ENCODE measurements around the gene CRYZ. TPM values are rescaled to one million over a fixed set of nuclear protein-coding genes. Genes with fewer than 3 reads are reported as not detected.
"Not testable (repeated sequence)": the region's sequence is repeated elsewhere in the genome, so short reads cannot be mapped to it uniquely, and the experiment has no call there.

Gene CRYZ
- total RNA-seq, 3 donors from 2014 or later, result 14.2 to 20.4 (median 14.4) TPM

- Histone ChIP-seq H3K4me1 (ENCODE audit: low read depth) (no peaks in the 10 kb centered on the region), H3K36me3 (ENCODE audit: low read depth) (no peaks in the 10 kb centered on the region), H3K4me3 (no peak overlapping the region), H3K9me3 (no peaks in the 10 kb centered on the region)
- TF ChIP-seq, protein P1, sequence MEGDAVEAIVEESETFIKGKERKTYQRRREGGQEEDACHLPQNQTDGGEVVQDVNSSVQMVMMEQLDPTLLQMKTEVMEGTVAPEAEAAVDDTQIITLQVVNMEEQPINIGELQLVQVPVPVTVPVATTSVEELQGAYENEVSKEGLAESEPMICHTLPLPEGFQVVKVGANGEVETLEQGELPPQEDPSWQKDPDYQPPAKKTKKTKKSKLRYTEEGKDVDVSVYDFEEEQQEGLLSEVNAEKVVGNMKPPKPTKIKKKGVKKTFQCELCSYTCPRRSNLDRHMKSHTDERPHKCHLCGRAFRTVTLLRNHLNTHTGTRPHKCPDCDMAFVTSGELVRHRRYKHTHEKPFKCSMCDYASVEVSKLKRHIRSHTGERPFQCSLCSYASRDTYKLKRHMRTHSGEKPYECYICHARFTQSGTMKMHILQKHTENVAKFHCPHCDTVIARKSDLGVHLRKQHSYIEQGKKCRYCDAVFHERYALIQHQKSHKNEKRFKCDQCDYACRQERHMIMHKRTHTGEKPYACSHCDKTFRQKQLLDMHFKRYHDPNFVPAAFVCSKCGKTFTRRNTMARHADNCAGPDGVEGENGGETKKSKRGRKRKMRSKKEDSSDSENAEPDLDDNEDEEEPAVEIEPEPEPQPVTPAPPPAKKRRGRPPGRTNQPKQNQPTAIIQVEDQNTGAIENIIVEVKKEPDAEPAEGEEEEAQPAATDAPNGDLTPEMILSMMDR (IDR thresholded peaks at IDR 0.05), result no peak
- no peak for DNase-seq
- ATAC-seq, result no peak
- intact Hi-C loops (cut with DNase I, micrococcal nuclease), result no loop called here
Measured at GRCh38 chr1:74677926-74678325, 54.9 kb downstream of the CRYZ start.

DNA sequence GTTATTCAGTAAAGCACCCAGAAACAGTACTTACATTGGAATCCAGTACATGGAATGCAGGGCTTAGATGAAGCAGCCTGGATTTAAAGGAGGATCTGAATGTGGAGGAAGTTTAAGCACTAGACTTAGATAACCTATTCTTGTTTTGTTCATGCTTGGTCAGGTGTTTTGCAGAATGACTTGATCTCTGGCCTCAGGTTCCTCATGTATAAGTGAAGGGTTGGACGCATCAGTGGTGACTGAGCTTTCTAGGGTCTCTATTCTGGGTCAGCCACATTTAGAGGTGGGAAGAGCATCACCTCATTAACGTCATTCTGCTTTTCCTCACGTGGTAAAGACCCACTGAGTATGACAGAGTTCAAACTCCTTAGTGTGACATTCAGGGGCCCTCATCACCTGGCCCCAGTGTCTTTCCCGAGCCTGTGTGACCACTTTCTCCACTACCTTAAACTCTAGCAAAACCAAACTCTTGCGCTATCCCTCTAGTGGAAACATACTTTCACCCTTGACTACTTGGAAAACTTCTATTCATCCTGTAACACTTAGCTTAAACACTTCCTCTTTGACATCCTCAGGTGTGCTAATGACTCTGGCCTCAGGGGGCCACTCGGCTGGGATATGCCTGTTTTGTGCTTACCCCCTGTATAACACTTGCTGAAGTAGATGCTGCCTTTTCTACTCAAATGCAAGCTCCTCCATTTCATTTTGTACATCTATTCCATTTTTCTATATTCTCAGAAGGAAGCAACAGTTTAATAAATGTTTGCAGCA lies 58.4 kb downstream of the CRYZ start:
- TF ChIP-seq, protein P1 (IDR thresholded peaks at IDR 0.05), result no peak
- H3K9me3 ChIP-seq, result peaks cover 6% of the 10 kb centered on the region
- intact Hi-C loops (cut with DNase I, micrococcal nuclease), result no loop called here
- H3K36me3 ChIP-seq (ENCODE audit: low read depth), result no peaks in the 10 kb centered on the region
- ATAC-seq, result no peak
- no peak for DNase-seq
- no peaks in the 10 kb centered on the region for H3K4me1 ChIP-seq (ENCODE audit: low read depth)
- H3K4me3 ChIP-seq, result no peak overlapping the region

DNA sequence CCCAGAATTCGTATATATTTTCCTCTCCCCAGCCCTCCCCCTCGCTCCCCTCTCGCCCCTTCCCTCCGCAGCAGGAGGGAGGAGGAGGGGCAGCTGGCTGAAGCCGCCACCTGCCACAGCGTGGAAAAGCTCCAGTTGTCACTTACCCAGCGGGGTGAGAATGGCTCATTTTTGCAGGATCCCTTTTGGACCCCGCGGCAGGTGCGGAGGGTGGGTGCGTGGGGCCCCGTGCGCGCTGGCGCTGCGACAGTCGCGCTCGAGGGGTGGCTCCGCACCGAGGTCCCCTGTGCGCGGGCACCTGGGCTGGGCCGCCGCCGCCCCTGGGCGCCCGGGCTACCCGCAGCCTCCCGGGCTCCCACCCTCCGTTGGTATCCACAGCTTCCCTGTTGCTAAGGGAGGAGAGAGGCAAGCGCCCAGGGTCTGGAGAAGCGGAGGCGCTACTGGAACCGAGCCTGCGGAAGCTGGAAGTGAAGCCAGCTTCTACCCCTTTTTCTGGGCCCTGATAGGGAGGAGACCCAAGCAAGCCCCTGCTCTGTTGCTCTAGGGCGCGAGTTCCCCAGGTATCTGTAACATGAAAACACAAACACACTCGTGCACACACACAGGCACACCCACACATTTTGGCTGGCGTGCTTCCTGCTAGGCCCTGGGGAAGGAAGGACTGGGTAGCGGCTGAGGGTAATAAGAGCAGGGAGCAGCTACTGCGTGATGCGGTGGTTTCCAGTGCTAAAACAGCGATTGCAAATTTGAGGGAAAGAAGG lies 59.3 kb downstream of the CRYZ start, which contains the start of gene ERICH3:
ERICH3 (minus strand) TSS at position 442 of the 761 bp plus-strand sequence; CDS start at position 169, 273 bp downstream.
- intact Hi-C loops (cut with DNase I, micrococcal nuclease), result no loop called here
- Histone ChIP-seq H3K36me3 (ENCODE audit: low read depth) (no peaks in the 10 kb centered on the region), H3K4me1 (ENCODE audit: low read depth) (no peaks in the 10 kb centered on the region), H3K9me3 (peaks cover 6% of the 10 kb centered on the region), H3K4me3 (no peak within 1 kb of the TSS)
- DNase-seq, result peak in 1 of 3 donors; percentile 16
- TF ChIP-seq, protein P1 (IDR thresholded peaks at IDR 0.05), result no peak
- no peak for ATAC-seq

DNA sequence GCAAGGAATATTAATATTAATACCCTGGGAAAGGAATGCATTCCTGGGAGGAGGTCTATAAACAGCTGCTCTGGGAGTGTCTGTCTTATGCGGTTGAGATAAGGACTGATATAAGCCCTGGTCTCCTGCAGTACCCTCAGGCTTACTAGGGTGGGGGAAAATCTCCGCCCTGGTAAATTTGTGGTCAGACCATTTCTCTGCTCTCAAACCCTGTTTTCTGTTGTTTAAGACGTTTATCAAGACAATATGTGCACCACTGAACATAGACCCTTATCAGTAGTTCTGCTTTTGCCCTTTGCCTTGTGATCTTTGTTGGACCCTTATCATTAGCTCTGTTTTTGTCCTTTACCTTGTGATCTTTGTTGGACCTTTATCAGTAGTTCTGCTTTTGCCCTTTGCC lies 62.0 kb downstream of the CRYZ start:
- H3K4me1 ChIP-seq (ENCODE audit: low read depth); DNase-seq; H3K9me3 ChIP-seq; H3K36me3 ChIP-seq (ENCODE audit: low read depth); ATAC-seq; intact Hi-C loops (cut with DNase I, micrococcal nuclease); H3K4me3 ChIP-seq: not testable (repeated sequence)

Other genes starting within 250 kb of the CRYZ start
- gene LRRC53, start 220.4 kb downstream of the CRYZ start, total RNA-seq, result not detected
- gene ERICH3, start 59.3 kb downstream of the CRYZ start, total RNA-seq, result under 1 TPM; 0.06 to 0.51 (median 0.14) TPM
- 10 to 100 TPM in 2 of 3 donors, 1 to 10 TPM in 1; 8.3 to 24.0 (median 12.8) TPM for gene TYW3, start 102 bp upstream of the CRYZ start, total RNA-seq

All from mucosa of descending colon (tissue), 3 donors.